ENCODE data around the gene SMIM26.
"Not testable (repeated sequence)": the region's sequence is repeated elsewhere in the genome, so short reads cannot be mapped to it uniquely, and the experiment has no call there.

The SMIM26 gene

GRCh38 chr20:18566892-18567738 is at the start of gene SMIM26:
Gene SMIM26, plus strand, starts transcription at chr20:18567432. Its CDS starts 47 bp downstream, at chr20:18567479.
- peak; percentile 90 for DNase-seq (ENCODE audit: low read depth)

- DNase-seq (ENCODE audit: low read depth), result not testable (repeated sequence)
These were observed 45.2 kb upstream of the SMIM26 start for GRCh38 chr20:18522066-18522465.

- DNase-seq (ENCODE audit: low read depth), result no peak
These were observed 44.2 kb upstream of the SMIM26 start for GRCh38 chr20:18523066-18523465.

GRCh38 chr20:18524646-18525045 is 42.6 kb upstream of the SMIM26 start:
- no peak for DNase-seq (ENCODE audit: low read depth)

GRCh38 chr20:18526761-18527160 is 40.5 kb upstream of the SMIM26 start:
- not testable (repeated sequence) for DNase-seq (ENCODE audit: low read depth)

- DNase-seq (ENCODE audit: low read depth), result no peak
These were observed 39.9 kb upstream of the SMIM26 start for GRCh38 chr20:18527339-18527738.

GRCh38 chr20:18527836-18528235 is 39.4 kb upstream of the SMIM26 start:
- DNase-seq (ENCODE audit: low read depth), result no peak

GRCh38 chr20:18529041-18529440 is 38.2 kb upstream of the SMIM26 start:
- DNase-seq (ENCODE audit: low read depth), result no peak

- DNase-seq (ENCODE audit: low read depth), result no peak
These were observed 34.6 kb upstream of the SMIM26 start for GRCh38 chr20:18532626-18533025.

GRCh38 chr20:18533491-18533890 is 33.7 kb upstream of the SMIM26 start:
- no peak for DNase-seq (ENCODE audit: low read depth)

GRCh38 chr20:18533978-18534644 is 33.1 kb upstream of the SMIM26 start:
- DNase-seq (ENCODE audit: low read depth), result no peak

- no peak for DNase-seq (ENCODE audit: low read depth)
These were observed 29.6 kb upstream of the SMIM26 start for GRCh38 chr20:18537651-18538050.

GRCh38 chr20:18541741-18542140 is 25.5 kb upstream of the SMIM26 start:
- DNase-seq (ENCODE audit: low read depth), result no peak

- DNase-seq (ENCODE audit: low read depth), result no peak
These were observed 24.0 kb upstream of the SMIM26 start for GRCh38 chr20:18543216-18543615.

GRCh38 chr20:18543932-18544331 is 23.3 kb upstream of the SMIM26 start:
- DNase-seq (ENCODE audit: low read depth), result no peak

GRCh38 chr20:18545566-18545965 is 21.7 kb upstream of the SMIM26 start:
- no peak for DNase-seq (ENCODE audit: low read depth)

GRCh38 chr20:18548465-18548864 is 18.8 kb upstream of the SMIM26 start:
- no peak for DNase-seq (ENCODE audit: low read depth)

GRCh38 chr20:18553746-18554145 is 13.5 kb upstream of the SMIM26 start:
- no peak for DNase-seq (ENCODE audit: low read depth)

- DNase-seq (ENCODE audit: low read depth), result no peak
These were observed 483 bp downstream of the SMIM26 start for GRCh38 chr20:18567739-18568091.

GRCh38 chr20:18571009-18571408 is 3.8 kb downstream of the SMIM26 start:
- no peak for DNase-seq (ENCODE audit: low read depth)

- no peak for DNase-seq (ENCODE audit: low read depth)
These were observed 4.3 kb downstream of the SMIM26 start for GRCh38 chr20:18571578-18571977.

- no peak for DNase-seq (ENCODE audit: low read depth)
These were observed 10.7 kb downstream of the SMIM26 start for GRCh38 chr20:18577942-18578341.

GRCh38 chr20:18578581-18578980 is 11.3 kb downstream of the SMIM26 start:
- DNase-seq (ENCODE audit: low read depth), result no peak

GRCh38 chr20:18580012-18580411 is 12.8 kb downstream of the SMIM26 start:
- DNase-seq (ENCODE audit: low read depth), result no peak
